Ovary (tissue), 9 donors: Measurements from ENCODE around the gene TPRG1L. TPM values are rescaled to one million over a fixed set of nuclear protein-coding genes. Genes with fewer than 3 reads are reported as not detected.

Experiments used
- DNase-seq, 5 donors: peaks; one replicate each; pipeline ENCODE4 v3.0.0-alpha.2; 2019 to 2020
- H3K27ac ChIP-seq, 2 donors: fragments of 200-600 bp; one replicate each; pipeline versions ENCODE4 v1.5.1 to v1.8.0; 2019 to 2022
- H3K27me3 ChIP-seq: fragments of 200-600 bp; one replicate; pipeline ENCODE4 v1.8.0; 2022
- H3K36me3 ChIP-seq: fragments of 200-600 bp; sonication (generic); one replicate; pipeline ENCODE4 v1.5.1; 2019
- H3K4me1 ChIP-seq: one replicate; pipeline ENCODE4 v1.8.1; 2013; ENCODE audit warnings: mild to moderate bottlenecking, moderate library complexity; ENCODE audit not compliant: insufficient read depth
- H3K4me3 ChIP-seq: fragments of 200-600 bp; sonication (generic); one replicate; pipeline ENCODE4 v1.5.1; 2017
- H3K9me3 ChIP-seq, 2 donors: fragments of 200-600 bp in 1 of 2; sonication (generic) in 1 of 2; one replicate each; pipeline versions ENCODE4 v1.5.1 to v1.8.1; 2013 to 2019; ENCODE audit warnings: mild to moderate bottlenecking in 1 of 2, moderate library complexity in 1 of 2
- EP300 ChIP-seq: sonication (generic); formaldehyde crosslinking; IDR thresholded peaks from one replicate; pipeline ENCODE4 v1.6.1; 2017; ENCODE audit warnings: antibody characterized with exemption
- POLR2A ChIP-seq: fragments of 450-650 bp; IDR thresholded peaks from one replicate; pipeline ENCODE4 v1.6.1; 2017; ENCODE audit warnings: antibody characterized with exemption, mild to moderate bottlenecking, moderate library complexity
- WGBS, 3 donors: extraction: QIAGEN DNeasy Blood & Tissue Kit in 1 of 3; methylation state at CpG; one replicate each; pipeline versions ENCODE4 v1.1.5 to v1.1.7; 2013 to 2017; 5-methylcytosine and 5-hydroxymethylcytosine counted together
- intact Hi-C, 4 donors: fragments of 100-400 bp; cut with DNase I; formaldehyde crosslinking; loops; one replicate each; pipeline versions ENCODE4 v1.11.0 to v1.15.1; 2022 to 2023
- polyA plus RNA-seq, 2 donors: library from polyadenylated mRNA; stranded (reverse); fragments of 200-250 nt in 1 of 2; fragments of 350-450 nt in 1 of 2; fragmentation: Illumina TruSeq in 1 of 2; extraction: RNeasy Lipid Tissue Mini Kit (QIAGEN cat#74804) in 1 of 2; gene quantifications; one replicate each; pipeline ENCODE4 v1.2.3, GENCODE V29; 2013 to 2014
- total RNA-seq, 7 donors: library from RNA; depleted of rRNA in 2 of 7; stranded (reverse); fragments of >200 nt in 2 of 7; fragmentation: NEBNext Ultra II Directional in 3 of 7; extraction: Animal tissue kit (Norgen Biotek cat#: 25700) in 3 of 7; gene quantifications; one replicate each; pipeline versions ENCODE4 v1.1.0 to v1.2.4, GENCODE V29; 2016 to 2023
- TF ChIP-seq, protein P1 (sequence below), 3 donors: fragments of 450-650 bp in 2 of 3; fragments of 200-600 bp in 1 of 3; IDR thresholded peaks; one replicate each; pipeline versions ENCODE4 v1.5.1 to v1.8.0; 2016 to 2022; ENCODE audit warnings: antibody characterized with exemption in 3 of 3, mild to moderate bottlenecking in 1 of 3
- donor health status: DM: no; HTN: no; CAD: no; lungs with moderate emphysema.
- donor health status: DM: no; HTN: no; CAD: no.
- donor health status: Bipolar disorder and iron deficiency.
- donor health status: DM: yes; HTN: yes; CAD: no.
- donor health status: DM: no; HTN: no; CAD: no.
- donor health status: DM: yes; HTN: yes; CAD: no.

The TPRG1L gene
- total and polyA plus RNA-seq, 9 donors, result 25.3 to 71.5 (median 44.2) TPM

DNA sequence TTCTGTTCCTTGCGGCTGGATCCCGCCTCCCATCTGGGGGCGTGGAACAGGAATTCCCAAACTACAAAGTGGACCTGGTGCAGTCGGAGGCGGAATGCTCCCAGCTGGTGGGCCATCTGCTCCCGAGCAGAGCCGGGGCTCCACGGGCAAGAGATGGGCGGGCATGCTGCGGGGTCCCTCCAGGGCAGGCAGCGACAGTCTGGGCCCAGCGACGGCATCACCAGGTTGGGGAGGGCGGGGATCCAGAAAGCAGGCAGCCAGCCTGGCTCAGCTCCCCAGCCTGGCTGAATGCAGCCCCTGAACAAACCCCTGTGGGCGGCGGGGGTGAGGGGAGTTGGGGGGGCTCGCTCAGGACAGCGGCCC lies 17.1 kb upstream of the TPRG1L start:
- Histone ChIP-seq H3K27ac (no peak overlapping the region), H3K4me3 (no peak overlapping the region), H3K4me1 (peaks cover 4% of the 10 kb centered on the region), H3K36me3 (no peaks in the 10 kb centered on the region), H3K9me3 (no peaks in the 10 kb centered on the region), H3K27me3 (no peaks in the 10 kb centered on the region)
- 70 to 82% (median 76%) methylated on average over 18 of the region's 18 CpGs for WGBS, 3 donors
- DNase-seq, result no peak
- TF ChIP-seq EP300 (no peak), POLR2A (no peak)
- TF ChIP-seq, protein P1, sequence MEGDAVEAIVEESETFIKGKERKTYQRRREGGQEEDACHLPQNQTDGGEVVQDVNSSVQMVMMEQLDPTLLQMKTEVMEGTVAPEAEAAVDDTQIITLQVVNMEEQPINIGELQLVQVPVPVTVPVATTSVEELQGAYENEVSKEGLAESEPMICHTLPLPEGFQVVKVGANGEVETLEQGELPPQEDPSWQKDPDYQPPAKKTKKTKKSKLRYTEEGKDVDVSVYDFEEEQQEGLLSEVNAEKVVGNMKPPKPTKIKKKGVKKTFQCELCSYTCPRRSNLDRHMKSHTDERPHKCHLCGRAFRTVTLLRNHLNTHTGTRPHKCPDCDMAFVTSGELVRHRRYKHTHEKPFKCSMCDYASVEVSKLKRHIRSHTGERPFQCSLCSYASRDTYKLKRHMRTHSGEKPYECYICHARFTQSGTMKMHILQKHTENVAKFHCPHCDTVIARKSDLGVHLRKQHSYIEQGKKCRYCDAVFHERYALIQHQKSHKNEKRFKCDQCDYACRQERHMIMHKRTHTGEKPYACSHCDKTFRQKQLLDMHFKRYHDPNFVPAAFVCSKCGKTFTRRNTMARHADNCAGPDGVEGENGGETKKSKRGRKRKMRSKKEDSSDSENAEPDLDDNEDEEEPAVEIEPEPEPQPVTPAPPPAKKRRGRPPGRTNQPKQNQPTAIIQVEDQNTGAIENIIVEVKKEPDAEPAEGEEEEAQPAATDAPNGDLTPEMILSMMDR (IDR thresholded peaks at IDR 0.05), result no peak
- intact Hi-C loops, result no loop called here

DNA sequence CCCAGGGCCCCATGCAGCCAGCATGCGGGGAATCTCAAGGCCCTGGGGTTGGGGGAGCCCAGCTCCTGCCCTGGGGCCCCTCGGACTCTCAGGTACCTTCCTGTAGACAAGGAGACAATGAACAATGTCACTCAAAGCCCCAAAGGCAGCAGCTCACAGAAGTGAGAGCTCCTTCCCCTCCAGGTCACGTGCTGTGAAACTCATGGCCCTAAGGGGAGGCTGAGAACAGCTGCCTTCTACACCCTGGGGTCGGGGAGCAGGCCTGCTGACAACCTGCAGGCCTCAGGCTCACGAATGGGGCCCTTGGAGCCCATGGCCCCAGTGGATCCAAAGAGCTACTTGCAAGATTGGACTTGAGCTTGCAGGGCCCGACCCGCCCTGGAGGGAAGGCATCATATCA lies 16.7 kb upstream of the TPRG1L start:
- DNase-seq, result no peak
- Histone ChIP-seq H3K36me3 (no peaks in the 10 kb centered on the region), H3K27ac (no peak overlapping the region), H3K9me3 (no peaks in the 10 kb centered on the region), H3K27me3 (no peaks in the 10 kb centered on the region), H3K4me3 (no peak overlapping the region), H3K4me1 (peaks cover 4% of the 10 kb centered on the region)
- intact Hi-C loops, result no loop called here
- WGBS, 3 donors, result 90 to 95% (median 91%) methylated on average over 7 of the region's 7 CpGs
- TF ChIP-seq, protein P1 (IDR thresholded peaks at IDR 0.05), result no peak
- TF ChIP-seq EP300 (no peak), POLR2A (no peak)

DNA sequence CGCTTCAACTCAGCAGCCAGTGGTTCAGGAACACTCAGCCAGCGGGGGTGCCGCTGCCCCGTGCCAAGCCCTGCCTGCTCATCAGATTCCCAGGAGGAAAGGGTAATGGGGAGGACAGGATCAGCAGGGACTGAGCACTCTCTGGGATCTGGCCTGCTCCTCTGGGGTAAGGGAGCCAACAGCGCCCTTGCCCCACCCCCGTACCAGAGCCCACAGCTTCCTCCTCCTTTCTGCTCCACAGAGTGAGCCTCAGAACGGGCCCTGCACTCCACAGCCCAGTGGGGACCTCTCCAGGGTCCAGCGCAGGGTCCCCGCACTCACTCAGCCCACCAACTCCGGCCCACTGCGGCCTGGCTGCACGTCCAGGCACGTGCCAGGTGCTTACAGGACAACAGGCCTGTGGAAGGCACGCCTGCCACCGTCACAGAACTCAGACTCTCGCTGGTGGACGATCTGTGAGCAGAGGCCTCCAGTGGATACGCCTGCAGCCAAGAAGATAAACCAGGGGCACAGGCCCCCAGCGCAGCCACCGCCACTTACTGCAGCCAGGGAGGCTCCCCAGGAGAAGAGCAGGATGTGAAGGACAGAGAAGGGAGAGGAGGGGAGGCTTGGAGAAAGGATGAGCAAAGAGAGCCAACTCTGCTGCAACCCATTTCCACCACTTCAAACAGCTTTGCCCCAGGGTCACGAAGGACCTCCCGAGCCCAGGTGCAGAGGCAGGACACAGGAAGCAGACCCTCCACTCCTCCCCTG lies 15.6 kb upstream of the TPRG1L start:
- Histone ChIP-seq H3K9me3 (no peaks in the 10 kb centered on the region), H3K4me3 (no peak overlapping the region), H3K27me3 (no peaks in the 10 kb centered on the region), H3K4me1 (peaks cover 6% of the 10 kb centered on the region), H3K36me3 (no peaks in the 10 kb centered on the region), H3K27ac (no peak overlapping the region)
- TF ChIP-seq, protein P1 (IDR thresholded peaks at IDR 0.05), result no peak
- TF ChIP-seq EP300 (no peak), POLR2A (no peak)
- WGBS, 3 donors, result 81 to 83% (median 83%) methylated on average over 22 of the region's 22 CpGs
- DNase-seq, result no peak
- intact Hi-C loops, result no loop called here

DNA sequence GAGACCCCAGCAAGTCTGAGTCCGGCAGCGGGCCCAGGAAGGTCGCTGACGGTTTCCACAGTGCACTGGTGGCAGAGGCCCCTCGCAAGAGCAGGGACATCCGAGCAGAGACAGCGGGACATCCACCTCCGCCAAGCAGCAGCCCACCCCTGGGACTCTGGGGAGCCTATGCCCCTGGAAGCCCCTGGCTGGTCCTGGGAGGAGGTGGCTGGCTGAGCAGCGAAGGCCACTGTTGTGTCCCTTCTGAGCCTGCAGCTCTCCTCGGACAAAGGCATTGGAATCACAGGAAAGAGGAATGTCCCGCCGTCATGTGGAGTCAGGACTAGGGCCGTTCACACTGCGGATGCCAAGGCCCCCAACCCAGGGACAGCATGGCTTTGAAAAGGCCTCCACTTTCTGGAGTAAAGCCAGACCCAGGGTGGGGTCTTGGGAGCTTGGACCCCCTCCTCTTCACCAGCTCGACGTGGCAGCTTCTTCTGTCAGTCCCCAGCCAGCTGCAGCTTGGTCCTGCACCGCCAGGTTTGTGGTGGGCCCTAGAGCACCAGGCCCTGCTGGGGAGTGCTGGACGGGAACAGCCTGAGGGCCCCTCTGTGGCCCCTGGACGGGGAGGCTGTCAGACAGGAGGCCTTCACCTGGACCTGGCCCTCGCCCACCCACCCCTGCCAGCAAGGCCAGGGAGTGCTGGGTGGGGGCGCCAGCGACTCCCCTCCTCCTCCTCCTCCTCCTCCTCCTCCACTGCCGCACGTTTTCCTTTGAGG lies 14.9 kb upstream of the TPRG1L start:
- peaks cover 6% of the 10 kb centered on the region for H3K4me1 ChIP-seq
- H3K4me3 ChIP-seq, result no peak overlapping the region
- H3K27me3 ChIP-seq, result no peaks in the 10 kb centered on the region
- intact Hi-C loops, result no loop called here
- H3K36me3 ChIP-seq, result no peaks in the 10 kb centered on the region
- H3K9me3 ChIP-seq, result no peaks in the 10 kb centered on the region
- no peak overlapping the region for H3K27ac ChIP-seq
- no peak for DNase-seq
- TF ChIP-seq EP300 (no peak), POLR2A (no peak)
- TF ChIP-seq, protein P1 (IDR thresholded peaks at IDR 0.05), result no peak
- 48 to 67% (median 60%) methylated on average over 14 to 24 of the region's 24 CpGs for WGBS, 3 donors
